AG09309 (cell line): ENCODE measurements around the gene KIAA0232.

ENCODE experiments used
- DNase-seq: peaks from one replicate; pipeline ENCODE4 v3.0.0-alpha.2; 2010; ENCODE audit warnings: low read depth
- H3K4me3 ChIP-seq: 2 replicates; pipeline ENCODE4 v1.5.1; 2011; ENCODE audit warnings: mild to moderate bottlenecking, low read depth, low read length, moderate library complexity; ENCODE audit not compliant: control insufficient read depth
- CTCF ChIP-seq: IDR thresholded peaks from 2 replicates; pipeline ENCODE4 v1.5.1; 2011; ENCODE audit warnings: mild to moderate bottlenecking, low read depth, low read length, inconsistent platforms; ENCODE audit not compliant: insufficient read depth, control insufficient read depth; ENCODE audit errors: missing control alignments

KIAA0232 gene

GRCh38 chr4:6868386-6868785 is 85.9 kb downstream of the KIAA0232 start:
- H3K4me3 ChIP-seq = no peak overlapping the region
- TF ChIP-seq CTCF = no peak

GRCh38 chr4:6869944-6870343 is 87.4 kb downstream of the KIAA0232 start:
- no peak for TF ChIP-seq CTCF
- no peak overlapping the region for H3K4me3 ChIP-seq
- no peak for DNase-seq

More at GRCh38 chr4:6868386-6868785, 85.9 kb downstream of the KIAA0232 start:
- DNase-seq = no peak

GRCh38 chr4:6873291-6873690 is 90.8 kb downstream of the KIAA0232 start:
- peak; percentile 30 for TF ChIP-seq CTCF
- H3K4me3 ChIP-seq = no peak overlapping the region
- DNase-seq = no peak

GRCh38 chr4:6873792-6874461 is 91.4 kb downstream of the KIAA0232 start:
- DNase-seq = no peak
- TF ChIP-seq CTCF = peak; percentile 90
- H3K4me3 ChIP-seq = no peak overlapping the region

GRCh38 chr4:6874981-6875380 is 92.5 kb downstream of the KIAA0232 start:
- no peak for TF ChIP-seq CTCF
- H3K4me3 ChIP-seq = no peak overlapping the region
- no peak for DNase-seq

GRCh38 chr4:6875431-6875831 is 92.9 kb downstream of the KIAA0232 start:
- no peak for TF ChIP-seq CTCF
- no peak for DNase-seq
- no peak overlapping the region for H3K4me3 ChIP-seq
